ENCODE measurements around the gene MGP. TPM values are rescaled to one million over a fixed set of nuclear protein-coding genes. Genes with fewer than 3 reads are reported as not detected.

MGP gene
- polyA plus RNA-seq, 3 donors from 2014 or later, result 0.51 TPM; not detected in 2

DNA sequence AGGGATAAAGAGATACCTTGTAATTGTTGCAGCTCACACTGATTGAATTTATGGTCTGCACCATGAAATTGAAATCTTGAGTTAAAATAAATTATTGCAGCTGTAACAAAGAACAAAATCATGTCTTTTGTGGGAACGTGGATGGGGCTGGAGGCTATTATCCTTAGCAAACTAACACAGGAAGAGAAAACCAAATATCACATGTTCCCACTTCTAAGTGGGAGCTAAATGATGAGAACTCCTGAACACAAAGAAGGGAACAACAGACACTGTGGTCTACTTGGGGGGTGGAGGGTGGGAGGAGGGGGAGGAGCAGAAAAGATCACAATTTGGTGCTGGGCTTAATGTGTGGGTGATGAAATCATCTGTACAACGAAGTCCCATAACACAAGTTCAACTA, 30.1 kb upstream of the MGP start:
- Mint-ChIP-seq H3K9me3 (no peaks in the 10 kb centered on the region), H3K27me3 (ENCODE audit: low read depth in 3 of 3) (no peaks in the 10 kb centered on the region), H3K4me1 (peaks cover 17 to 20% of the 10 kb centered on the region in 2 donors), H3K4me3 (no peak overlapping the region), H3K36me3 (peaks cover 46 to 68% (median 59%) of the 10 kb centered on the region in 3 donors), H3K27ac (no peak overlapping the region)
- DNase-seq, result no peak

DNA sequence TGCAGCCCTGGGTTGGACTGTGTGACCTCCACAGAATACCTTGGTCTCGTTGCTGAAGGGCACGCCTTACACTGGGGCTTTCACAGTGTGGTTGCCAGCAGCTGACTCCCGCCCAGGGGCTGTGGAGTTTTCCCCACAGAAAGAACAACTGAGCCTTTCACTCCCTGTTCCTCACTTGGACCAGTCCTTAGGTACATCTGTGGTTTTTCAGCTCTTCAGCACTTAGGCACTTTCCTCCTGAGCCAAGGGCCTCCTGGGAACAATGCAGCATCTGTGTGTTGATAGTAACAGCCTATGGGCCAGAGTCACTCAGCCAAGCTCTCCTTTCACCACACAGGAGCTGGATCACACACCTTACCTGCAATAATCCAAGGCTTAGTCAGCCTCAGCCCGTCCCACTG, 27.7 kb upstream of the MGP start:
- Mint-ChIP-seq H3K27me3 (ENCODE audit: low read depth in 3 of 3) (peaks cover 0 to 1% (median 0%) of the 10 kb centered on the region in 3 donors), H3K4me1 (peaks cover 2 to 7% of the 10 kb centered on the region in 2 donors), H3K4me3 (no peak overlapping the region), H3K27ac (peak overlapping the region in 2 of 6 donors; percentile 45 to 66), H3K9me3 (no peaks in the 10 kb centered on the region), H3K36me3 (peaks cover 38 to 69% (median 43%) of the 10 kb centered on the region in 3 donors)
- no peak for DNase-seq

DNA sequence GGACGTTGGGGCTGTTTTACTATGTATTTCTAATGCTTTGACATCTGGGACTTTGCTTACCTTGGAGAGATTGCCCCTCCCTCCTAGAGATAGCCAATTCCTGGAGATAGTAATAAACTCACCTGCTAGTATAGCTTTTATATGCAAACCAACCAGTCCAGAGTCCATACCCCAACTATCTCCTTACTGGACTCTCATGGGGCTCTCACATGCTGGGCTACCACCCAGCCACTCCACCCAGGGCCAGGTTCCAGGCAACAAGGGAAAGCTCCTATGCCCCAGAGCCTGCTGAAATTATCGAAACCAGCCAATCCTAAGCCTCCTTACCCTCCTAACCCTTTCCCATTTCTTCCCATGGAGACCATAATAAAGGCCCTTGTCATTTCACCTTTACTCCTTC, 25.5 kb upstream of the MGP start:
- DNase-seq, result no peak
- no peaks in the 10 kb centered on the region for H3K9me3 Mint-ChIP-seq
- H3K4me3 Mint-ChIP-seq, result no peak overlapping the region
- peaks cover 0 to 1% (median 0%) of the 10 kb centered on the region in 3 donors for H3K27me3 Mint-ChIP-seq (ENCODE audit: low read depth in 3 of 3)
- H3K36me3 Mint-ChIP-seq, result peaks cover 32 to 63% (median 34%) of the 10 kb centered on the region in 3 donors
- peaks cover 0 to 17% of the 10 kb centered on the region in 2 donors for H3K4me1 Mint-ChIP-seq
- no peak overlapping the region for H3K27ac Mint-ChIP-seq

DNA sequence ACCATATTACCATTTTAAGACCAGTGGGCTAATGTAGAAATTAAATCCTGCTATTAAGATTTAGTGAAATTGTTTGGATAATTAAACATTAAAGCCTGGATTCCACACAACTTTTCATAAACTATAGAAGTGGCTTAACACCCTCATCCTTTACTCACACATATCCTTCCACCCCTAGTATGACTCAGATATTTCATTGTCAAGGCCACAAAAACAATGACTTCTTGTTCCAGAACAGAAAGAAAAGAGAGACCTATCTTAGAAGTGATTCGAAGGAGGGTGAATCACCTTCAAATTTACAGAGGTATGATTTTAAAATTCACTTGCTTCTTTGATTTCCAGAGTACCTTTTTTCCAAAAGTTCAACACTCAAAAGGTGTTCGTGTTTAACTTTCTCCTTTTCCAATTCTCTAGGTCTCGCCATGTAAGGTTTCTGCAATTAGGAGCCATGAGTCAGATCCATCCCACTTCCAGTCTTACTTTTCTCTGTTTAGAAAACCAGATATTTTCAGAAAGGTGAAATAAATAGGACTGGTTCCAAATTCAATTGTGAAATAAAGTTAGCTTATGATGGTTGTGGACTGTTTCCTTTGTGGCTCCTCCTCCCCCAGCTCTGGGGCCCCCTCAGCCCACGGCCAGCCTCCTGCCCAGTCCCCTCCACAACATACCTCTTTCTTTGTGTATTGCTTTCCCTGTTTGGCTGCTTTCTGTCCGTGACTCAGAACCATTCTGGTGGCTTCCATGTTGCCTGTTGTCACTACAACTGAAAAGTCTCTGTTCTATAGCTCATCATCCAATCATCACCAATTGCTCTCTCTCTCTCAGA, 24.6 kb upstream of the MGP start:
- Mint-ChIP-seq H3K27ac (peak overlapping the region in 4 of 6 donors; percentile 58 to 76 (median 74)), H3K36me3 (peaks cover 33 to 60% (median 33%) of the 10 kb centered on the region in 3 donors), H3K4me1 (peaks cover 0 to 17% of the 10 kb centered on the region in 2 donors), H3K27me3 (ENCODE audit: low read depth in 3 of 3) (peaks cover 0 to 1% (median 0%) of the 10 kb centered on the region in 3 donors), H3K4me3 (no peak overlapping the region), H3K9me3 (no peaks in the 10 kb centered on the region)
- DNase-seq, result no peak

DNA sequence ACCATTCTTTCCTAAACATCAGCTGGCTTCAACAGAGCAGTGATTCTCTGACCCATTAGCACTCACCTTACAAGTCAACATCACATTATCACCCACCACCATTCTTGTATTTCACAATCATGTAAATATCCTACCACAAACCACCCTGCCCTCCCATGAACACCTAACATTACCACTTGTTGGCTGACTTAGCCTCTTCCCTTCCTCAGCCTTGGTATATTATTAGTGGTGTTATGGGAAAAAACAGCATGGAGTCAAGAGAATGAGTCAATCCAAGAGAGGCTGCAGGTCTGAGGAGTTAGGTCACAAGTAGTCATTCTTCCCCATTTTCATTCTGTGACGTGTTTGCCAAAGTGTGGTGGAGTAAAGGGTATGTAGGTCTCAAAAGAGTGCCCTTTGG, 22.3 kb upstream of the MGP start:
- Mint-ChIP-seq H3K4me3 (no peak overlapping the region), H3K27ac (peak overlapping the region in 2 of 6 donors; percentile 74 to 77), H3K4me1 (peaks cover 0 to 17% of the 10 kb centered on the region in 2 donors), H3K27me3 (ENCODE audit: low read depth in 3 of 3) (peaks cover 0 to 1% (median 0%) of the 10 kb centered on the region in 3 donors), H3K36me3 (peaks cover 15 to 40% (median 24%) of the 10 kb centered on the region in 3 donors), H3K9me3 (no peaks in the 10 kb centered on the region)
- DNase-seq, result no peak

DNA sequence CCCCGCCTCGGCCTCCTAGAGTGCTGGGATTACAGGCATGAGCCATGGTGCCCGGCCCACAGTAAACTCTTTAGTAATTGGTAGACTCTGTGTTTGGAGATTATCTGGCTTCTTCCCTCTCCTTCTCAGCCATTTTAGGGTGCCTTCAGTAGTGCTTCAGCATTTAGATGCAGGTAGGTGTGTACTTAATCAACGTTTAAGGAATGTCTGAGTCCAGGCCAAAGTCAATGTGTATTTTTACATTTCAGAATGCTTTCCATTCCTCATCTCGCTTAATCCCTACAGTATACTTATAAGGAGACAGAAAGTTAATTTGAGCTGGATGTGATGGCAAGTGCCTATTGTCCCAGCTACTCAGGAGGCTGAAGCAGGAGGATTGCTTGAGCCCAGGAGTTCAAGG, 20.5 kb upstream of the MGP start:
- H3K27ac Mint-ChIP-seq, result no peak overlapping the region
- peaks cover 0 to 1% (median 0%) of the 10 kb centered on the region in 3 donors for H3K27me3 Mint-ChIP-seq (ENCODE audit: low read depth in 3 of 3)
- peaks cover 12 to 34% (median 18%) of the 10 kb centered on the region in 3 donors for H3K36me3 Mint-ChIP-seq
- no peaks in the 10 kb centered on the region for H3K9me3 Mint-ChIP-seq
- H3K4me3 Mint-ChIP-seq, result no peak overlapping the region
- H3K4me1 Mint-ChIP-seq, result peaks cover 0 to 27% of the 10 kb centered on the region in 2 donors
- DNase-seq, result no peak

DNA sequence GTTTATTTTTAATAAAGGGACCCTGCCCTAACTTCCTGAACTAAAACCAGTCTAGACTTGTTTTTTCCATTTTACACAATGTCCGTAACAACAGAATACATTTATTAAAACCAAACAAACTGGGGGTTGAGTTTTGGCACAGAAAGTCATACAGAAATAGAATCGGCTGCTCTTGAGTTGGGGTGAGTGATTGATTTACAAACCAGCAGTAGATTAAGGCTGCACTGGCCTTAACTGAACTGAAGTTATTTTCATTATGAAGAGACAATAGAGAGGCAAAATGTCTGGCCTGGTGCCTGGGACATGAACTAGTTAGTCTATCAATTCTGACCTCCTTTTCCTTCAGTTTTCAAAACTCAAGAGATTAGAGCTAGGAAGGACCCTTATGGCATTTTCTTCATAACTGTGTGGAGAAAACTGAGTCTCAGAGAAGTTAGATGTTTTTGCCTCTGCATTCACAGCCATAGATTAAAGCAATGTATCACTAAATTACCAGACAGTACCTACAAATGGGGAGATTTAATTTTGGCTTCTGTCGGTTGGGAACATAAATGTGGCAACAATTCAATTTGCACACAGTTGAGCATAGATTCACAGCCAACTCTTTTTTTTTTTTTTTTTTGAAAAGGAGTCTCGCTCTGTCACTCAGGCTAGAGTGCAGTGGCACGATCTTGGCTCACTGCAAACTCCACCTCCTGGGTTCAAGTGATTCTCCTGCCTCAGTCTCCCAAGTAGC, 19.8 kb upstream of the MGP start:
- no peak for DNase-seq
- Mint-ChIP-seq H3K36me3 (peaks cover 12 to 30% (median 18%) of the 10 kb centered on the region in 3 donors), H3K27ac (peak overlapping the region in 2 of 6 donors; percentile 8 to 31), H3K27me3 (ENCODE audit: low read depth in 3 of 3) (no peaks in the 10 kb centered on the region), H3K9me3 (no peaks in the 10 kb centered on the region), H3K4me3 (no peak overlapping the region), H3K4me1 (peaks cover 0 to 22% of the 10 kb centered on the region in 2 donors)

DNA sequence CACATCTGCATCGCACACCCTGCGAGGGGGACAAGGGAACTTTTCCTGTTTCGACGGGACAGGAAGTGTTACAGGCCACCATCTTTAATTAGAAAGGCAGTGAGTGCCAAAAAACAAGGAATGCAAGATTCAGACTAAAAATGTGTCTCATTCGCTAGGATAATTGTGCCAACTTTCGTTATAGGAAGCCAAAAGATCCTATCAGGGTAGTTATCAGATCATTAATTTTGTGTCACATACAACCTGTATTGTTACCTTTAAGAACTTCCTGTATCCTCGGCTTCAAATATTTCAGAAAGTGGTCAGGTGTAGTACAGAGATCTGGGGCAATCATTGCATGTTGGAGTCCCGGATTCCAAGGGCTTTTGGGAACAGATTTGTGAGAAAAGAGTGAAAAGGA, 19.2 kb upstream of the MGP start:
- Mint-ChIP-seq H3K4me1 (peaks cover 0 to 22% of the 10 kb centered on the region in 2 donors), H3K27ac (no peak overlapping the region), H3K36me3 (peaks cover 12 to 29% (median 18%) of the 10 kb centered on the region in 3 donors), H3K4me3 (no peak overlapping the region), H3K27me3 (ENCODE audit: low read depth in 3 of 3) (peaks cover 0 to 1% (median 0%) of the 10 kb centered on the region in 3 donors), H3K9me3 (no peaks in the 10 kb centered on the region)
- no peak for DNase-seq

DNA sequence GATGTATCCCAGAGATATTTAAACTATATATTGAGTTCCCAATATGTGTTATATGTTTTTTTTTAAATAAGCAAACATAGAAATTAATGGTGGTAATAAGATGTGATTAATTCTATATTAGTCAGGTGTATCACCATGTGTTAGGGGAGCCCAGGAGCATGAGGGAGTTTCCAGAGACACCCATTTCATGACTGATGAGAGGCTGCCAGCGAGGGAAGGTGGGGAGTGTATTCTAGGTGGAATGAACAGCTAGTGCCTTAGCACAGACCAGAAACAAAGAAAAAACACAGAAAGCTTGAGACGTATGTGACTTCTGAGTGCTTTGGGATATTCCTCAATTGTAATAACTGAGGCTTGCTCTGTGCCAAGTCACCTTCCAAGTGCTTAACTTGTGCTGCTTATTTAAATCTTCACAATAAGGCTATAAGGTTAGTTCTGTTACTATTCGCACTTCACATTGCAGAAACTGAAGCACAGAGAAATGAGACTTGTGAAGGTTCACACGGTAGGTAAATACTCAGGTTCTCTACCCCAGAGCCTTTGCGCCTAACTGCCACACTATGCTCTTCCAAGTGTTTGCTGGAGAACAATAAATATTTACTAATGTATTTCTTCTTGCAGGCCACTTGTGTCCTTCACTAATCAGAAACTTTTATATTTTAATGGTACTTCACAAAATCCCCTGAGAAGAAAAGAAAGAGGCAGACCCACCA, 17.9 kb upstream of the MGP start:
- Mint-ChIP-seq H3K36me3 (peaks cover 8 to 21% (median 17%) of the 10 kb centered on the region in 3 donors), H3K4me1 (peaks cover 0 to 21% of the 10 kb centered on the region in 2 donors), H3K27ac (no peak overlapping the region), H3K9me3 (no peaks in the 10 kb centered on the region), H3K4me3 (no peak overlapping the region), H3K27me3 (ENCODE audit: low read depth in 3 of 3) (peaks cover 0 to 1% (median 0%) of the 10 kb centered on the region in 3 donors)
- no peak for DNase-seq

DNA sequence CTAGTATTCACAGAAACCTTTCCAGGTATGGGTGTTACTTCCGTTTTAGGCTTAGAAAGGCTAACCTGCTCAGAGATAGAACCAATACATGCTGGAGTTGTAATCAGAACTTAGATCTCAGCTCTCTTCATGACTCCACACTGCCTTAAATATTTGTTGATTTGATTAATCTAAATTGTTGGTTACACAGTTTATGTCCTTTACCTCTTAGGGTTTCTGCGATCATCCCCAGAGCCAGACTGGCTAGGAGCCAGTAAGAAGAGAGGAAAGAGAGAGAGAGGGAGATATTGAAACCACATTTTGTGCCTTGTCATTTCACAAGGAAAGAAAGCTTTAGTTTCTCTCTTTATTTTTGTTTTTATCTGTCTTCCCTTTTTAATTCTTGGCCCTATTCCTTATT, 16.8 kb upstream of the MGP start:
- no peak overlapping the region for H3K27ac Mint-ChIP-seq
- DNase-seq, result no peak
- H3K4me1 Mint-ChIP-seq, result peaks cover 0 to 10% of the 10 kb centered on the region in 2 donors
- H3K27me3 Mint-ChIP-seq (ENCODE audit: low read depth in 3 of 3), result peaks cover 0 to 1% (median 0%) of the 10 kb centered on the region in 3 donors
- H3K36me3 Mint-ChIP-seq, result peaks cover 0 to 11% (median 8%) of the 10 kb centered on the region in 3 donors
- no peak overlapping the region for H3K4me3 Mint-ChIP-seq
- no peaks in the 10 kb centered on the region for H3K9me3 Mint-ChIP-seq

DNA sequence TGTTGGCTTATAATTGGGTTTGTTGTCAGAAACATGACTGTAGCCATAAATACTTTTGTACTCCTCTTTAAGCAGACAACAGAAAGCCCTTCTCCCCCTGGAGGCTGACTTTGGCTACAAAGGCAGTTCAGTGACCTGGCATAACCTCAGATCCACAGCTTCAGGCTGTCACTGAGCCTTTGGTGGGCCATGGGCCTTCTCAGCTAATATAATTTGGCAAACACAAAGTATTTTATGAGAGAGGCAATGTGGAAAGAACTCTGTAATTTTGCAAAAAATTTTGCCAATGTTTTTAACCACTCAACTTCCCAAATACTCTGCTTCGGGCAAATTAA, 15.5 kb upstream of the MGP start:
- peaks cover 0 to 10% of the 10 kb centered on the region in 2 donors for H3K4me1 Mint-ChIP-seq
- peaks cover 0 to 1% (median 0%) of the 10 kb centered on the region in 3 donors for H3K27me3 Mint-ChIP-seq (ENCODE audit: low read depth in 3 of 3)
- no peak overlapping the region for H3K27ac Mint-ChIP-seq
- no peaks in the 10 kb centered on the region for H3K9me3 Mint-ChIP-seq
- peaks cover 0 to 8% (median 7%) of the 10 kb centered on the region in 3 donors for H3K36me3 Mint-ChIP-seq
- H3K4me3 Mint-ChIP-seq, result no peak overlapping the region
- DNase-seq, result no peak

DNA sequence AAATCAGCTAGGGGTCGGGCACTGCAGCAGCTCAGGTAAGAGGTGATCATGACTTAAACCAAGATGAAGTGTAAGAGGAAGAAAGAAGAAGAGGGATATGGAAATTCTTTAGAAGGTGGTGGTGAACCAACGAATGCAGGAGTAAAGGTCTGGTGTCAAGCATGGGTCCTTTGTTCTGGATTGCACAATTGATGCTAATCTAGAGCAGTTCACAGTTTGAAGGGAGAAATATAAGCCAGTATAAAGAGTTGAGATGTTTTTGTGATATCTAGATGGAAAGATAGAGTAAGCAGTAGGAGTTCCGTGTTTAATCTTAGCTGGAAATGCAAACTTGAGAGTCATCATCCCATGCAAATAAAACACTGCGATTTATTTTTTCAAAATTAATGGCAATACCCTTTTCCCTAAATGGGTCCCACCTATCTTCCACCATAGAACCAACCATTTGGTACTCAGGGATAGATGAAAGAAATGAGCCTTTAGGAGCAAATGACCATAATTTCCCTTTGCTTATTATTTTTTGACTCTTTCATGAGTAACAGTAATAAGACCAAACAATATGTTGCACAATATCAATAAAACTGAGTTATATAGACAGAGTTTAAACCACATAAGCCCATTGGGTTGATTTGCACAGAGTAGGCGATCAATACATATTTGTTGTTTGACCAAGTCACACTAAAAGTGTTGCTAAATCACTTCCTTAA, 15.0 kb upstream of the MGP start:
- peaks cover 0 to 1% (median 0%) of the 10 kb centered on the region in 3 donors for H3K27me3 Mint-ChIP-seq (ENCODE audit: low read depth in 3 of 3)
- H3K4me1 Mint-ChIP-seq, result peaks cover 0 to 10% of the 10 kb centered on the region in 2 donors
- DNase-seq, result no peak
- H3K27ac Mint-ChIP-seq, result no peak overlapping the region
- H3K4me3 Mint-ChIP-seq, result no peak overlapping the region
- no peaks in the 10 kb centered on the region for H3K9me3 Mint-ChIP-seq
- H3K36me3 Mint-ChIP-seq, result peaks cover 0 to 8% (median 5%) of the 10 kb centered on the region in 3 donors

DNA sequence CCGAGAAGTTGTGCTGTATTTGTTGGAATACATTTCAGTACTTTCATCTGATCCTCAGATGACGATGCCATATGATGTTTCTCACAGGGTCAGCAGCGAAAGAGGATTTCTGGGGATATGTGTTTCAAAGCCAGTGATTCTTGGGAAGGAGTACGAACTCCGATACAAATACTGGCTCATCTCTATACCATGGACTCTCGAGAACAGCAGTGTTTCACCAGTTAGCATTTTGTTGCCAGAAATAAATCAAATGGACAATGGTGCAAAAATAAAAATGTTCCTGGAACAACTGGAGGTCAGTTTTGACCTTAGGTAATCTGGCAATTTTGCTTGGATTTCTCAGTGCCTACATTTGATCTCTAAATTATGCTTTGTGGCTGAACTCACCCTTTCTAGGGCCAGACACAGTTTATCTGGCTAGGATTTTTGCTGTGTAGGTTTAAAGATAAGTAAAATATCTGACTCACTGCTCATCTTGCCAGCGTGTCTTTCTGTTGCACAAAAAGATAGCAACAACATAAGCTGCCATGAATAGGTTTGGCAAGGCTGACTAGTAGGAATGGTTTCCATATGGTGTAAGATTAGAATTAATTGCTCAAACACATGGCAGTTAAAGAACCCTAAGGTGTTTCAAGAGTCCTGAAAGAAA, 11.0 kb upstream of the MGP start:
- no peaks in the 10 kb centered on the region for H3K9me3 Mint-ChIP-seq
- no peak overlapping the region for H3K27ac Mint-ChIP-seq
- no peak for DNase-seq
- peaks cover 0 to 2% (median 1%) of the 10 kb centered on the region in 3 donors for H3K27me3 Mint-ChIP-seq (ENCODE audit: low read depth in 3 of 3)
- peaks cover 0 to 4% of the 10 kb centered on the region in 2 donors for H3K4me1 Mint-ChIP-seq
- H3K36me3 Mint-ChIP-seq, result peaks cover 0 to 5% (median 0%) of the 10 kb centered on the region in 3 donors
- no peak overlapping the region for H3K4me3 Mint-ChIP-seq
